Activated CD4-positive, alpha-beta T cell treated with anti-CD3 and anti-CD28 coated beads, Interleukin-2, amount 10 ng/mL, durations not matched to agents 7 days and 5 days (primary cell): ENCODE results near the gene ELMO1. TPM values are rescaled to one million over a fixed set of nuclear protein-coding genes. Genes with fewer than 3 reads are reported as not detected.

Experiments used
- CTCF ChIA-PET: fragments of 350-600 bp; sonication (Branson Sonifier 250); formaldehyde crosslinking; loops from one replicate; lab custom pipeline; 2021; ENCODE audit warnings: antibody characterized with exemption; lab: Charles Lee
- POLR2A ChIA-PET: fragments of 350-600 bp; sonication (Branson Sonifier 250); formaldehyde crosslinking; loops from one replicate; lab custom pipeline; 2021; ENCODE audit warnings: antibody characterized with exemption; lab: Charles Lee
- DNase-seq: peaks from one replicate; pipeline ENCODE4 v3.0.0-alpha.2; 2020
- H3K27ac Mint-ChIP-seq: one replicate; pipeline ENCODE4 v1.8.0; 2021; ENCODE audit warnings: mild to moderate bottlenecking, moderate library complexity, mixed read lengths
- H3K27me3 Mint-ChIP-seq: one replicate; pipeline ENCODE4 v1.8.0; 2021; ENCODE audit warnings: mixed read lengths
- H3K36me3 Mint-ChIP-seq: one replicate; pipeline ENCODE4 v1.8.0; 2021; ENCODE audit warnings: low read depth, mixed read lengths
- H3K4me1 Mint-ChIP-seq: one replicate; pipeline ENCODE4 v1.8.0; 2021; ENCODE audit warnings: mixed read lengths
- H3K4me3 Mint-ChIP-seq: one replicate; pipeline ENCODE4 v1.8.0; 2021; ENCODE audit warnings: mild to moderate bottlenecking, moderate library complexity, mixed read lengths
- H3K9me3 Mint-ChIP-seq: one replicate; pipeline ENCODE4 v1.8.0; 2021; ENCODE audit warnings: mixed read lengths
- total RNA-seq, 2 experiments: library from RNA; stranded (reverse); gene quantifications; one replicate each; pipeline ENCODE4 v1.2.3, GENCODE V29; 2021

Gene ELMO1
- 100 to 1,000 TPM in 1 of 2 experiments, 10 to 100 TPM in 1; 99.8 to 142 TPM for total RNA-seq

DNA sequence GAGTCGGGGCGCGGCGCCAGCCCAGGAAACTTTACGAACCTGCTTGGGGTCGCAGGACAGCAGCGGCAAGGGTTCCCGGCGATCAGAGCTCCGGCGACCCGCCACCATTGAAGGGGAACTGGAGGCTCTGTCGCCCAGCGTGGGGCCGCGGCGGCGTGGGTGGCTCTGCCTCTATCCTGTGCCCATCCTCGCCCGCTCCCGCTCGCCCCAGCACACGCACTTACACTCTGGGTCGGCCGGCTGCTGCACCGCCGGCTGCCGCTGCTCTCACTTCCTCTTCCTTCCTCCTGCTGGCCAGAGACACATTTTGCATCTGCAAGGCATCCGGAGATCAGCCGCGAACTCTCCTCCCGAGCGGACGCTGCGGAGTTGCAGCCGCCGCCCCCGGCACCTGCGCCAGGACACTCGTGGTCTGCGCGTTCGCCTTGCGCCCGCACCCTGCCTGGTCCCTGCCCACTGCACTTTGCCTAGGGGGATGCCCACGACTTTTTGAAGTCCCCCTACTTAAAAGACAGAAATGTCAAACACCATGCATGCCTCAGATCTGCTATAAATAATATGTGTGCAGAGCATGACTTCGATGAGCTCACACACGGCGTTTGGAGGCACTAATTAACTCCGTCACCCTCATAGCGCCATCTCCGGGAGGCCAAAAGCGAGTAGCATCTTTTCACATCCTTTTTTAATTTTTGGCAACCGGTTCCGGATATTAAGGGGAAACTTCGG is at the start of gene ELMO1:
Gene ELMO1 (minus strand): TSS at position 229 of the 726 bp plus-strand sequence. CDS start 106,174 bp downstream, outside the sequence.
- Mint-ChIP-seq H3K27ac (peak within 1 kb of the TSS; percentile 97), H3K36me3 (peaks cover 28% of the 10 kb centered on the region), H3K4me1 (peaks cover 60% of the 10 kb centered on the region), H3K27me3 (peaks cover 2% of the 10 kb centered on the region), H3K9me3 (peaks cover 7% of the 10 kb centered on the region), H3K4me3 (peak within 1 kb of the TSS; percentile 91)
- DNase-seq: peak; percentile 86
- ChIA-PET CTCF (interaction anchor here (0.6 to 3.2 kb wide), 13 partner anchors 10 to 222 kb away, joined by 3 to 13 read pairs (median 4); no protein-coding TSS in a partner anchor), POLR2A (interaction anchor here (0.6 to 0.7 kb wide), 2 partner anchors 84 to 94 kb away, joined by 3 to 4 read pairs; no protein-coding TSS in a partner anchor)

DNA sequence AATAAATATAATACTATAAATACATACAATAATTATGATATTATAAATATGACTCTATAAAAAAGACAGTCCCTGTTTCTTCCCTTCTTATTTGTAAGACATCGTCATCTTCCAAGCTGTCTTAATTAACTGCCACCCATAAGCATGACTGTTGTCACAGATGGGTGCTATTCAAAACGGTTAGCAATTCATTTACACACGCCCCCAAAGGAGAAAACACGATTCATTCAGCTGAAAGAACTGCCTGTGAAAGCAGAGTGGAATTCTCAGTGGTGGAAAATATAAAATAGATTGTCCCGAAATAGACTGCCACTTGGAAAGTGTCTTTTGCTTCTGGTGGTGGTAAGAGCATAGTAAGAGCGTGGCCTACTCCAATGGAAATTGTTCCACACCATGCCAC is 48.9 kb upstream of the ELMO1 start:
- no peaks in the 10 kb centered on the region for H3K36me3 Mint-ChIP-seq
- peaks cover 7% of the 10 kb centered on the region for H3K4me1 Mint-ChIP-seq
- no peak overlapping the region for H3K4me3 Mint-ChIP-seq
- no peaks in the 10 kb centered on the region for H3K27me3 Mint-ChIP-seq
- H3K27ac Mint-ChIP-seq: no peak overlapping the region
- ChIA-PET POLR2A (no interaction called here), CTCF (interaction anchor here (0.9 kb wide), 1 partner anchor 9 kb away, joined by 4 read pairs; no protein-coding TSS in a partner anchor)
- DNase-seq: no peak
- no peaks in the 10 kb centered on the region for H3K9me3 Mint-ChIP-seq

DNA sequence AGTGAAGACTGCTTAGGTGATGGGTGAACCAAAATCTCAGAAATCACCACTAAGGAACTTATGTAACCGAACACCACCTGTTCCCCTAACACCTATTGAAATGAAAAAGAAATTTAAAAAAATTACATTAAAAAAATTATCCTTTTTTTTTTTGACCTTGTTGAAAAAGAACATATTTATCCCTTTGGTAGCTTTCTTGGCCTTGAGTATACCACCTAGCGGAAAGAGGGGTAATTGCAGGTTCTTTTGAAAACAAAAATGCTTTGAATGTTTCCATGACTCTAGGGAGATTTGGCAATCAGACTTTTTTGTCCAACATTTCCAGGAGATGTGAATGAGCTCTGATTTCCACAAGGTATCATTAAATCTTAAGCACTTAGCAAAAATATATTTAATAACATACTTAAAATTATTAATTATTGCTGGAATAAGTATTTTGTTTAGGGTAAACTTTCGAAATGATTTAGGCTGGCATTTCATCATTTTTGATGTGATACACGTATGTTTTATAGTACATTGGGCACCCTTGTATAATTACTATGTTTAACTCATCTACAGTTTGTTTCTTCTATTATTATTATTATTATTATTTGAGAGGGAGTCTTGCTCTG is 47.0 kb upstream of the ELMO1 start:
- ChIA-PET POLR2A (no interaction called here), CTCF (interaction anchor here (0.6 to 2.3 kb wide), 7 partner anchors 9 to 218 kb away, joined by 3 to 6 read pairs (median 3); no protein-coding TSS in a partner anchor)
- DNase-seq: peak; percentile 10
- Mint-ChIP-seq H3K4me3 (no peak overlapping the region), H3K9me3 (no peaks in the 10 kb centered on the region), H3K4me1 (peaks cover 7% of the 10 kb centered on the region), H3K27me3 (no peaks in the 10 kb centered on the region), H3K36me3 (no peaks in the 10 kb centered on the region), H3K27ac (no peak overlapping the region)

DNA sequence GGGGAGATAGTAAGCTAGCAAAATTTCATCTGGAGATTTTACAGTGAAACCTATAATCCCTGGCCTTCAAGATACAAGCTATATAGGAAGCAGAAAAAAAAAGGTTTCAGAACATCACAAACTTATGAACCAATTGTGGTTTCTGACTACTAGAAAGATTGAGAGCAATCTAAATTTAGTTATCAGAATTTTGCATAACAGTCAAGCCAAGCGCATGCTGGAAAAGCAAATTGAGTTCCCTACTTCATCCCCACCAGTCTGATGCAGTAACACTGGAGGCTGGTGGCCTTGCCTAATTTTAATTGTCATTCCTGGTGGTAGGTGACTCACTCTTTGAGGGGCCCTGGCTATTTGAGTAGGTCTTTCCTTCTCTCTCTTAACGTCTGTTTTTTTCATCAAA is 46.3 kb upstream of the ELMO1 start:
- Mint-ChIP-seq H3K27ac (no peak overlapping the region), H3K4me3 (no peak overlapping the region), H3K36me3 (no peaks in the 10 kb centered on the region), H3K9me3 (no peaks in the 10 kb centered on the region), H3K4me1 (peaks cover 7% of the 10 kb centered on the region), H3K27me3 (no peaks in the 10 kb centered on the region)
- DNase-seq: no peak
- ChIA-PET CTCF (interaction anchor here (0.5 to 2.3 kb wide), 7 partner anchors 9 to 217 kb away, joined by 3 to 6 read pairs (median 3); no protein-coding TSS in a partner anchor), POLR2A (interaction anchor here (0.5 kb wide), 1 partner anchor 912 kb away, joined by 4 read pairs; no protein-coding TSS in a partner anchor)

DNA sequence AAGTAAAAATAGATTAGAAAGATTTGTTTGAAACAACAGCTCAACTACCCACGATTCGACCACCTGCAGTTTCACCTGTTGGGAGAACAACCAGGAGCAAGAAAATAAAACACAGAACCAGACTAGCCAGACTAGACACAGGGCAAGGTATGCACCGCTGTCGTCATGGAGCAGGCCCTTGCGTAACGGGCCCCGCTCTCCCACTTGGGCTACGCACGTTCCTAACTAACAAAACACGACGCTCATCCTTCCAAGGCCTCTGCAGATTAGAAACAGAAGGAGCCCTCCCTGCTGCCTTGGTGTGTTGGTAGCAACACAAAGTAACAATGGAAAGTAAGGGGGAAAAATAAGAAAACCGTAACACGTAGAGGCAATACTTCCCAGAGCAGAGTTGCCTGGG is 45.1 kb upstream of the ELMO1 start:
- H3K27ac Mint-ChIP-seq: no peak overlapping the region
- H3K4me1 Mint-ChIP-seq: peaks cover 7% of the 10 kb centered on the region
- DNase-seq: no peak
- POLR2A ChIA-PET: no interaction called here
- H3K9me3 Mint-ChIP-seq: no peaks in the 10 kb centered on the region
- H3K36me3 Mint-ChIP-seq: no peaks in the 10 kb centered on the region
- H3K4me3 Mint-ChIP-seq: no peak overlapping the region
- CTCF ChIA-PET: interaction anchor here (2.3 kb wide), 1 partner anchor 10 kb away, joined by 6 read pairs; no protein-coding TSS in a partner anchor
- H3K27me3 Mint-ChIP-seq: no peaks in the 10 kb centered on the region

DNA sequence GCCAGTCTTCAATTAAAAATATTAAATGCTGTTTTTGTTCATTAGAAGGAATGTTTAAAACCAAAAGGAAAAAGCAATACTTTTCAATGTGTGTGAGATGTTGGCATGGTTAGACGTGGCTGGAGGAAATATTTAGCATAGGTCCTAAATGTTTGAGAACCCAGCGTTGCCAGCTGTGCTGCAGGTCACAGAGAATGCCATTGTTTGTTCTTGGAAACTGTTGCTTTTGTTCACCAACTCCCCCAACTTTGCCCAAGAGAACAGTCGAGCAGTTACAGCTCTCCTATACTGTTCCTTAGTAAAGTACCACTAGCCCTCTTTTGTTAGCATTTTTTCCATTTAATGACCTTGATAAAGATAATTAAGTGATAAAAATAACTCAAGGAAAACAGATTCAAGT is 44.5 kb upstream of the ELMO1 start:
- Mint-ChIP-seq H3K4me3 (no peak overlapping the region), H3K36me3 (peaks cover 4% of the 10 kb centered on the region), H3K9me3 (peaks cover 4% of the 10 kb centered on the region), H3K4me1 (peaks cover 11% of the 10 kb centered on the region), H3K27me3 (no peaks in the 10 kb centered on the region), H3K27ac (no peak overlapping the region)
- DNase-seq: no peak
- CTCF ChIA-PET: interaction anchor here (0.8 to 1.4 kb wide), 2 partner anchors 14 to 18 kb away, joined by 3 read pairs; no protein-coding TSS in a partner anchor
- POLR2A ChIA-PET: no interaction called here

DNA sequence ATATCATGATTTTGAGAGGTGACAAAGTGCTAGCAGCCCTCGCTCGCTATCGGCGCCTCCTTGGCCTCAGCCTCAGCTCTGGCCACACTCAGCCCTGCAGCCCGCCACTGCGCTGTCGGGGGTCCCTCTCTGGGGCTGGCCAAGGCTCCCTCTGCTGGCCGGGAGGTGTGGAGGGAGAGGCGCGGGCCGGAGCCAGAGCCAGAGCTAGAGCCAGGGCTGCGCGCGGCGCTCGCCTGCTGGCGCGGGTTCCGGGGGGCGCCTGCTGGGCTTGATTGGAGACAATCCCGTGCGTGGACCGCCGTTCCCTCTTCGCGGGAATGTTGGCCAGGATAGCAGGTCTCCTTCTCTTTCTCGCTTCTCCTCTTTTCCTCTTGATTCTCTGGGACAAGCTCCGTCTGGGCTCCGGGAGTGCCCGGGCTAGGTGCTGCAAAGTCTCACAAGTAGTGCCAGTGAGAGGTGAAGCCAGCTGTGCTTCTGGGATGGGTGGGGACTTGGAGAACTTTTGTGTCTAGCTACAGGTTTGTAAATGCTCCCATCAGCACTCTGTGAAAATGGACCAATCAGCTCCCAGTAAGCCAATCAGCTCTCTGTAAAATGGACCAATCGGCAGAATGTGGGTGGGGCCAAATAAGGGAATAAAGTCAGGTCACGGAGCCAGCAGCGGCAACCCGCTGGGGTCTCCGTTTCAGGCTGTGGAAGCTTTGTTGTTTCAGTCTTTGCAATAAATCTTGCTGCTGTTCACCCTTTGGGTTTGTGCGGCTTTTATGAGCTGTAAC is 43.4 kb upstream of the ELMO1 start:
- Mint-ChIP-seq H3K4me1 (peaks cover 13% of the 10 kb centered on the region), H3K27me3 (no peaks in the 10 kb centered on the region), H3K4me3 (no peak overlapping the region), H3K36me3 (peaks cover 6% of the 10 kb centered on the region), H3K27ac (no peak overlapping the region), H3K9me3 (peaks cover 9% of the 10 kb centered on the region)
- DNase-seq: no peak
- CTCF ChIA-PET: interaction anchor here (0.8 to 1.4 kb wide), 2 partner anchors 15 to 17 kb away, joined by 3 read pairs; no protein-coding TSS in a partner anchor
- POLR2A ChIA-PET: no interaction called here

DNA sequence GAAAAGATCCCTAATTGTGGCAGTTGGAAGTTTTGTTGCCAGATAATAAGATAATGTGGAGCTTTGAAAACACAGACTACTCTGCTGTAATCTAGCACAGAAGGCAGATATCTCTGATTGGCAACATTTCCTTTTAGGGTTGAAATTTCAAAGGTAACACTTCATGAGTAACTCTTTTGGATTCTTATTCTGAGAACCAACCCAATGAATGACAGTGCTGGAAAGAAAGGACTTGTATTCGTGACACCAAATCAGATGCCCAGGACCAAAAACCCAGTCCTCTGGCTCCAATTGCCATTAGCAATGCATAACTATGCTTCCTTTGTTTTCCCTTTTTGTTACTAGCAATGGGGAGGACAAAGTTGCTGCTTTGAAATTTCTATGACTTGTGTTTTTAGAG is 41.0 kb upstream of the ELMO1 start:
- peaks cover 6% of the 10 kb centered on the region for H3K36me3 Mint-ChIP-seq
- H3K4me1 Mint-ChIP-seq: peaks cover 5% of the 10 kb centered on the region
- H3K27ac Mint-ChIP-seq: no peak overlapping the region
- ChIA-PET CTCF (interaction anchor here (0.7 kb wide), 1 partner anchor 608 kb away, joined by 9 read pairs; no protein-coding TSS in a partner anchor), POLR2A (no interaction called here)
- H3K9me3 Mint-ChIP-seq: peaks cover 13% of the 10 kb centered on the region
- H3K4me3 Mint-ChIP-seq: no peak overlapping the region
- no peaks in the 10 kb centered on the region for H3K27me3 Mint-ChIP-seq
- no peak for DNase-seq

DNA sequence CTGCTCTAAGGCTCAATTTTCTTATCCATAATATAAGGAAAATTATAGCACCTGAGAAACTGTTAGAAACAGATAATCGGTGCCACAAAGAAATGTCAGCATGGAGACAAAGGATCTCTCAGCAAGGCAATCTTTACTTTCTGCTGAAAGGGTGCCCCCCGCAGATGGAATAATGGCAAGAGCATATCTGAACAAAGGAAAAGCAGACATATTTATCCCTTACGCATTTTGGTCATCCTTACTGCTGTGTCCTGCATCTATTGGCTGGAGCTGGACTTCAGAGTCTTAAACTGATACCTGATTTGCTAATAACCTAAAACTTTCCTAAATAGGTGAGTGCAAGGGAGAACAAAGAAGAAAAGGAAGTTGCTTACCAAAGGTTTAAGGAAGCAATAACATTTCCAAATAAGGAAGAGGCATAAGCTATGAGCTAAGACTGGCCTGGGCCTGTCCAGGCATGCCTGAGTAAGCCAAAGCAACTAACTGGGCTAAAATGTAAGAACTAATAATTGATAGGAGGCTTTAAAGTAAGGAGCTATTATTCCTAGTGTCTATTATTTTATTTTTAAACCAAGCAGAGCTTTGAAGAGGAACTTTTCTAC is 39.6 kb upstream of the ELMO1 start:
- Mint-ChIP-seq H3K9me3 (peaks cover 13% of the 10 kb centered on the region), H3K4me1 (peaks cover 5% of the 10 kb centered on the region), H3K36me3 (peaks cover 6% of the 10 kb centered on the region), H3K27ac (peak overlapping the region; percentile 64), H3K27me3 (no peaks in the 10 kb centered on the region), H3K4me3 (no peak overlapping the region)
- CTCF ChIA-PET: interaction anchor here (0.6 to 0.7 kb wide), 2 partner anchors 192 to 253 kb away, joined by 3 to 4 read pairs; no protein-coding TSS in a partner anchor
- POLR2A ChIA-PET: no interaction called here
- no peak for DNase-seq

GRCh38 chr7:37484426-37485073 is 35.9 kb upstream of the ELMO1 start:
- Mint-ChIP-seq H3K4me3 (no peak overlapping the region), H3K9me3 (peaks cover 13% of the 10 kb centered on the region), H3K27me3 (peaks cover 6% of the 10 kb centered on the region), H3K27ac (no peak overlapping the region), H3K4me1 (peaks cover 5% of the 10 kb centered on the region), H3K36me3 (peaks cover 6% of the 10 kb centered on the region)
- DNase-seq: no peak
- CTCF ChIA-PET: no interaction called here
- POLR2A ChIA-PET: no interaction called here

- CTCF ChIA-PET: no interaction called here
- H3K27ac Mint-ChIP-seq: no peak overlapping the region
Measured at GRCh38 chr7:37483627-37484026, 35.0 kb upstream of the ELMO1 start.

More at GRCh38 chr7:37483627-37484026, 35.0 kb upstream of the ELMO1 start:
- DNase-seq: no peak
- Mint-ChIP-seq H3K4me1 (peaks cover 5% of the 10 kb centered on the region), H3K27me3 (peaks cover 8% of the 10 kb centered on the region), H3K9me3 (peaks cover 13% of the 10 kb centered on the region), H3K36me3 (peaks cover 6% of the 10 kb centered on the region), H3K4me3 (no peak overlapping the region)
- POLR2A ChIA-PET: no interaction called here
